Upper lobe of left lung (tissue), 4 donors: ENCODE data around the gene TOMM70.

Source experiments
- CTCF ChIP-seq, 6 experiments: fragments of 450-650 bp in 4 of 6; fragments of 200-600 bp in 2 of 6; sonication (generic) in 2 of 6; IDR thresholded peaks; one replicate each; pipeline ENCODE4 v1.5.1; 2016 to 2019; ENCODE audit warnings: antibody characterized with exemption in 6 of 6
- POLR2A ChIP-seq, 4 donors: fragments of 450-650 bp; IDR thresholded peaks; one replicate each; pipeline ENCODE4 v1.5.1; 2016 to 2017; ENCODE audit warnings: antibody characterized with exemption in 4 of 4, mild to moderate bottlenecking in 2 of 4

DNA sequence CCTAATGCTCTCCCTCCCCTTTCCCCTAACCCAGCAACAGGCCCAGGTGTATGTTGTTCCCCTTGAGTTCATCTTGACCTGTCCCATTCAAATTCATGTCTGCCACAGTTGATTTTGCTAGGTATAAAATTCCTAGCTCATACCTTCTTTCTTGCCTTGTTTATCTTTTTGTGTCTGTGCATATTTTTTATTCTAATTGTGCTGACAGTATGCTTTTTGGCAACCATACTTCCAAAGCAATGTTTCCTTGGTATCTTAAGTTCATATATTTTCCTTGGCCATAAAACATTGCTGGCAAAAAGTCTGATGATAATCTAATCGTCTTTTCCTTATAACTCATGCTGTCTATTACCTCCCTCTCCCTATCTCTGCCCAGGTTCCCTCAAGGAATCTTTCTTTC is 16.0 kb upstream of the TOMM70 start:
- TF ChIP-seq CTCF (IDR thresholded peaks at IDR 0.05), result no peak
- no peak for TF ChIP-seq POLR2A (IDR thresholded peaks at IDR 0.05)
